ENCODE measurements around the gene MRPL42. TPM values are rescaled to one million over a fixed set of nuclear protein-coding genes. Genes with fewer than 3 reads are reported as not detected.

MRPL42 gene
- total RNA-seq, 4 donors from 2014 or later = 15.6 to 66.4 (median 27.2) TPM

DNA sequence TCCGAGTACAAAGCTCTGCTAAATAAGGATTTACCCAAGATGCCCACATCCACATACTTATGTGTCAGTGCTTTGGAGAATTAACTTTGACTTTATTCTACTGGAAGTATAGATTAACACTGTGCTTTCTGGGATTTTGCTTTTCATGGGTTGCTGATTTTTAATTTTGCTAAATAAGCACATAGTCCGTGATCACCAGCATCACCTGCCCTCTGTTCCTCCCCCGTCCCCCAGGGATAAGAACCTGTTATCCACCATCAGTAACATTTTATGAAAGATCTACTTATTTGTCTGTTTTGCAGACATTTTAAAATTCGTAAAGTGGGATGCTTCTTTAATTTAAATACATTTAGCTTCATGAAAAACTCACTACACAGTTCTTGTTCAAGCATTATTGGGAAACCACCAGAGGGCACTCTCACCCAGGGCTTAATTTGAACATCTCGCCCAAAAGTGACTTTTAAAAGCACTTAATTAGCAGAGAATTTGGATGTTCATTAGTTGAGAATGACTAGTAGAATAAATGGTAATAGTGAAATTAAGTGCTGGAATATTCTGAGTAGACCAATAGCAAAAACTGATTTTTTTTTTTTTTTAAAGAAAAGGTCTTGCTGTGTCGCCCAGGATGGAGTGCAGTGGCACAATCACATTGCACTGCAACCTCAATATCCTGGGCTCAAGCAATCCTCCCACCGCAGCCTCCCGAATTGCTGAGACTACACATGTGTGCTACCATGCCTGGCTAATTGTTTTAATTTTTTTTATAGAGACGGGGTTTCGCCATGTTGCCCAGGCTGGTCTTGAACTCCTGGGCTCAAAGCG, 35.7 kb downstream of the MRPL42 start:
- TF ChIP-seq, protein P1, sequence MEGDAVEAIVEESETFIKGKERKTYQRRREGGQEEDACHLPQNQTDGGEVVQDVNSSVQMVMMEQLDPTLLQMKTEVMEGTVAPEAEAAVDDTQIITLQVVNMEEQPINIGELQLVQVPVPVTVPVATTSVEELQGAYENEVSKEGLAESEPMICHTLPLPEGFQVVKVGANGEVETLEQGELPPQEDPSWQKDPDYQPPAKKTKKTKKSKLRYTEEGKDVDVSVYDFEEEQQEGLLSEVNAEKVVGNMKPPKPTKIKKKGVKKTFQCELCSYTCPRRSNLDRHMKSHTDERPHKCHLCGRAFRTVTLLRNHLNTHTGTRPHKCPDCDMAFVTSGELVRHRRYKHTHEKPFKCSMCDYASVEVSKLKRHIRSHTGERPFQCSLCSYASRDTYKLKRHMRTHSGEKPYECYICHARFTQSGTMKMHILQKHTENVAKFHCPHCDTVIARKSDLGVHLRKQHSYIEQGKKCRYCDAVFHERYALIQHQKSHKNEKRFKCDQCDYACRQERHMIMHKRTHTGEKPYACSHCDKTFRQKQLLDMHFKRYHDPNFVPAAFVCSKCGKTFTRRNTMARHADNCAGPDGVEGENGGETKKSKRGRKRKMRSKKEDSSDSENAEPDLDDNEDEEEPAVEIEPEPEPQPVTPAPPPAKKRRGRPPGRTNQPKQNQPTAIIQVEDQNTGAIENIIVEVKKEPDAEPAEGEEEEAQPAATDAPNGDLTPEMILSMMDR (IDR thresholded peaks at IDR 0.05; ENCODE audit: low read depth) = no peak

DNA sequence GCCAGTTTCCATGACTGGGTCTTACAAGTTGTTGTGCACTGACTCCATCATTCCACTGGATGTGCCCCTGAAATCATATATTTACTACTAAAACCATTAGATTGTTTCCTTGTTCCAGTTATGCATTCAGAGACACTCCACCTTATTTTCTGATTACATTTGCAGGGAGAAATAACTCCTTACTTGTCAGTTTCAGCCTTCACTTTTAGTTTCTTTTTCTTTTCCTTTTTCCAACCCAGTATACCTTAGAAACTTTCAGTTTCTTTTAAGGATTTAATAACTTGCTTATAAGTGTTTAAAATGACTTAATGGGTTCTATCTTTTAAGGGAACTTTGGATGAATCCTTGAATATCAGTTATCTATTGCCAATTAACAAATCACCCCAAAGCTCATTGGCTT, 39.9 kb downstream of the MRPL42 start:
- TF ChIP-seq, protein P1 (IDR thresholded peaks at IDR 0.05; ENCODE audit: low read depth) = no peak

DNA sequence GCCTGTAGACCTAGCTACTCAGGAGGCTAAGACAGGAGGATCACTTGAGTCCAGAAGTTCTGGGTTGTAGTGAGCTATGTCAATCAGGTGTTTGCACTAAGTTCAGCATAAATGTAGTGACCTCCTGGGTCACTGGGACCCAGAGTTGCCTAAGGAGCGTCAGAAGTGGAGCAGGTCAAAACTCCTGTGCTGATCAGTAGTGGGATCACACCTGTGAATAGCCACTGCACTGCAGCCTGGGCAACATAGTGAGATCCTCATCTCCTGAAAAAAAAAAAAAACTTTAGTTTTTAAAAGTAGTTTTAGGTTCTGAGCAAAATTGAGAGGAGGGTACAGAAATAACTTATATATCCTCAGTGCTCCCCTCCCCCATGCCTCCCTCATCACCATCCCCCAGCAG, 42.2 kb downstream of the MRPL42 start:
- TF ChIP-seq, protein P1 (IDR thresholded peaks at IDR 0.05; ENCODE audit: low read depth) = no peak

DNA sequence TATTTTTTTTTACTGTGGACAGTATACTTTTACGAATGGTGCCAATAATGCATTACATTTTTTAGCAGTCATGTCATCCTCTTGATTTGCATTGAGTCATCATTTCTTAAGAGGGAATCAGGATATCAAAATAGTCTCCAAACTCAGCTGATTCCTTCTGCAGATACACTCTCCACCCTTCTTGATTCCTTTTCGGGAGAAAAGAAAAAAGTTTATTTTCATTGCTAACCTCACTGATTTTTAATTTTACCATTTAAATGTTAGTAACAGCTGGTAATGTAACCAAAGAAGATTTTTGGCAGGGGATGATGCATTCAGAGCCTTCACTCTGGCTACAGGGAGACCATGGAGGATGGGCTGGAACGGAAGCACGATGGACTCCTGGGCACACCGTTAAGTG, 47.5 kb downstream of the MRPL42 start:
- TF ChIP-seq, protein P1 (IDR thresholded peaks at IDR 0.05; ENCODE audit: low read depth) = no peak

GRCh38 chr12:93518725-93519124, 51.4 kb downstream of the MRPL42 start:
- TF ChIP-seq, protein P1 (IDR thresholded peaks at IDR 0.05; ENCODE audit: low read depth) = no peak

DNA sequence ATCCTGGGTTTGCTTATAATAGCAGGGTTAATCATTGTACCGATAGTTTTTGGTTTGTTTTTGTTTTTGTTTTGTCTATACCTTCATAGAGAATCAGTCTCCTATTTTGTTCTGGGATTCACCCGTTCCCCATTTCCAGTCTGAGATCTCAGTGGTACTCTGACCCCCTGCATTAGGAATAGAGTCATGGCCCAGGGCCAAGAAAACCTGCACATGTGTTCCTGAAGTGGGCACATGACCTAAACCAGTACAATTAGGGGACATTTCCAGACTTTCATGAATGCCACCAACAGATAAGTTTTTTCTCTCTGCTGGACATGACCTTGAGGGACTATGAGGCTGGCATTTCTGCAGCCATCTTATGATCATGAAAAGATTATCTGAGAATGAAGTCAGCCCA, 52.5 kb downstream of the MRPL42 start:
- TF ChIP-seq, protein P1 (IDR thresholded peaks at IDR 0.05; ENCODE audit: low read depth) = no peak

- TF ChIP-seq, protein P1 (IDR thresholded peaks at IDR 0.05; ENCODE audit: low read depth) = no peak
Observed at GRCh38 chr12:93520454-93520853, 53.1 kb downstream of the MRPL42 start.
